Stimulated activated naive CD8-positive, alpha-beta T cell treated with anti-CD3 and anti-CD28 coated beads, Interleukin-15, Interleukin-2, amounts not matched to agents 100 U/mL and 50 U/mL, for 24 hours (primary cell): ENCODE results near the gene NANOS2.

Experiments
- ATAC-seq: fragments of 150-1000 bp; cut with Tn5 transposase; one replicate; pipeline ENCODE4 v1.10.0; 2021
- DNase-seq: peaks from one replicate; pipeline ENCODE4 v3.0.0; 2021

The NANOS2 gene

DNA sequence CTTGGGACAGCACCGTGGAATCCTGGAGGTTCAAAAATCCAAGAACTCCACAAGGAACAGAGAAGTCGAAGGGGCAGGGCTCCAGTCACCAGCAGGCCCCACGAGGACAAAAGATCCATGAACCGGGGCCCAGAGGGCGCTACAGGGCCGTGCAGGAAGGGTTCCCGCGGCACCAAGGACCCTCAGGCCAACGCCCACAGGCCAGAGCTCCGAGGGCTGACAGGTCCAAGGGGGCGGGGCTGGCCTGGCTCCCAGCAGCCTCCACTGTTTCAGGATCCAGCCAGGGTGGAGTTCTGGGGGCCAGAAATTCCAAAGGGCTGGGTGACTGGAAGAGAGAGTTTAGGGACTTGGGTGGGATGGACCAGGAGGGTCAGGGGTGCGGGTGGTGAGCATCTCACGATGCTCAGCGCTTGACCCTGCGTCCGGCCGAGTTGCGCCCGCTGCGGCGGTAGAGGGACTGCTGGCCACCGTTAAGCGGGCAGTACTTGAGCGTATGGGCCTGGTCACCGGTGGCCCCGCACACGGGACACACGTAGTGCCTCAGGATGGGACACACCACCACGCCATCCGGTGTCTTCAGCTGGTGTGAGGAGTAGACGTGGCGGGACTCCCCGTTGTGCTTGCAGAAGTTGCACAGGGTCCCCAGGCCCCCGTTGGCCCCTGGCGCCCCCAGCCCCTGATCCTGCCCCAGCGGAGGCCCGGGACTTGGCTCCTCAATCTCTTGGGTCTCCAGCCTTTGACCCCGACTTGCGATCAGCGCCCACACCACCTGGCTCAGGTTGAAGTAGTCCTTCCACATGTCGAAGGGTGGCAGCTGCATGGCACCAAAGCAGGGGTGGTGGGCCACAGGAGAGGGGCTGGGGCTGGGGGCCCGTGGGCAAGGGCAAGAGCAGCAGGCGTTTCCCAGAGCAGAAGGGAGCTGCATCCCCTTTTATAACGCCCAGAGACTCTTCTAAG, at the start of gene NANOS2:
NANOS2 (minus strand) TSS at position 905 of the 957 bp plus-strand sequence; CDS start at position 820, 85 bp downstream.
- no peak for ATAC-seq

DNA sequence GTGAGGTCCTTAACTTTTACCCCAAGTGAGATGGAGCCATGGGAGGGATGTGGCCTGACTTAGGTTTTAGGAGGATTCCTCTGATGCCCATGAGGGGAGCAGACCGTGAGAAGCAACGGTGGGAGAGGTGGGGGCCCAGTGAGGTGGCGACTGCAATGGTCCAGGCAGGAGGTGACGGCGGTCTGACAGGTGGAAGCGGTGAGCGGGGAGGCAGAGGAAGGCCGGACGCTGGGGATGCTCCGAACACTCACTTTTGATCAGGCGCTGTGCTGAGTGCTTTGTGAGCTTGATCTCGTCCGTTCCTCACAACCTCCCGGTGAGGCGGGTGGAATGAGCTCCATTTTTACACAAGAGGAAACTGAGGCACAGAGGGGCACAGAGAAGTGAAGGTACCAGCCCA, 47.4 kb upstream of the NANOS2 start:
- DNase-seq, result no peak
- no peak for ATAC-seq

More for the DNA sequence above, at the start of gene NANOS2:
- DNase-seq, result peak; percentile 14

DNA sequence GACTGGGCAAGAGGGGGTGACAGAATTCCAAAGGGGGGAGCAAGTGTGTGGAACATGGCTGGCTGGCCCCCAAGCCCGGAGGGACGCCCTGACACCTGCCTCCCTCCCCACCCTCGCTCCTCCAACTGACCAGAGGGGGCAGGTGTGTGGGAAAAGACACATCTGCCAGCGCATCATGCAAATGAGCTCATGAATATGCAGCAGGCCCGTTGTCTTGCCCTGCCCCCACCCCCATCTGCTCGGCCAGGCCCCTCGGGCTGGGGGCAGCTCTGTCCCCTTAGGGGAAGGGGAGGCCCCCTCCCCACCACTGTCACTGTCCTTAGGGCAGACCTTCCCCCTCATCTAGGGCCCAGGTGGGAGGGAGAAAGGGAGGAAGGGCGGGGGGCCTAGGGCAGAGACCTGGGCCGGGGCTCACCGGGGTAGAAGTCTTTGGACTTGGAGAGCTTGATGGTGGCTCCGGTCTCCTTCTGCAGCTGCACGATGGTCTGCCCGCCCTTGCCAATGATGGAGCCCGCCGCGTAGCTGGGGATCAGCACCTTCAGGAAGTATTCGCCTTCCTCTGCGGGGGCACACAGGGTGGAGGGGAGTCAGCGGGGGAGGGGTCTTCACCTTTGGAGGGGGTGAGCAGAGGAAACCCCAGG, 46.1 kb upstream of the NANOS2 start:
- ATAC-seq, result no peak
- no peak for DNase-seq

DNA sequence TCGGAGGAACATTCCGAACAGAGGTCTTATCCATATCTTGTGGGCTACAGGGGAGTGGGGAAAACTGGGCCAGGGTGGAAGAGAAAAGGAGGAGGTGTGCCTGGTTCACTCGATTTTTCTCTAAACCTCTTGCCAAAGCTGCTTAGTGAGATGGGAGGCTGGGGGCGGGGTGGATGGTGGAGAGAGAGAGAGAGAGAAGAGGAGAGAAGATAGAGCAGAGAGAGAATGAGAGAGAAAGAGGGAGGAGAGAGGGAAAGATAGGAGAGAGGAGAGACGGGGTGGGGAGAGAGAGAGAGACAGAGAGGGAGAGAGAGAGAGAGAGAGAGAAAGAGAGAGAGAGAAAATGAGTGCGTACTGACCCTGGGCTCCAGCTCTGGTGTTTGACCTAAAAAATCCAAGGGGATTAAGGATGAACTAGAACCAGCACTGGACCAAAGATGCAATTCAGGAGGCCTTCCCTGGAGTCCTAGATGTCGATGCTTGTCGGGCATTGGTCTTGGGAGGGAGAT, 45.0 kb upstream of the NANOS2 start:
- ATAC-seq, result no peak
- DNase-seq, result no peak

DNA sequence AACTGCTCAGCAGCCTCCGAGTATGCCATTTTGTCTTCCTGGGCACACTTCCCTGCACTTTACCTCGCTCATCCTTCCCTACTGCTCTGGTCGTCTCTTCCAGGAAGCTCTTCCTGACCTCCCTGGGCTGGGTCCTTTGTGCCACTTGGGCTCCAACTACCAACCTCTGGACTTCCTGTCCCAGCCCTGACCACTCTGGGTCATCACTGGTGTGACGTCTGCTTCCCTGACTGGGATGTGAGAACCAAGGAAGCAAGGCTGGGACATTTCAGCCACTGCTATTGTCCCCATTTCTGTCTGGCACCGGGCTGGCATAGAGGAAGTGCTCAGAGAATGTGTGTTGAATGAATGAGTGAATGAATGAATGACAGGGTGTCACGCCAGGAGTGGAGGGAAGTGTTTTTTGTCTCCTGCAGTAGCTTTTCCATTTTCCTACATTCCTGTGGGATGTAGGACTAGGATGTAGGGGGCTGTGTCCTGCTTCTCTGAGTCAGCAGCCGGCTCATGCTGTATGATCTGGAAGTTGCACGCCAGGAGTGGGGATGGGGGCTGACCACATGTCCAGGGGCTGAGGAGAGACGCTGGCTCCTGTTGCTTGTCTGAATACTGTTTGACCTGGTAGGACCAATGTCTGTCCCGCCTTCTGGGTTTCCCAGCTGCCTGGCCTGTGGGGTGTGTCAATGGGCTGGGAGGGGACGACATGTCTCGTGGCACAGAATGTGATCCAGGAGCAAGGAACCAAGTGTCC, 44.4 kb upstream of the NANOS2 start:
- DNase-seq (no peak), ATAC-seq (no peak)

DNA sequence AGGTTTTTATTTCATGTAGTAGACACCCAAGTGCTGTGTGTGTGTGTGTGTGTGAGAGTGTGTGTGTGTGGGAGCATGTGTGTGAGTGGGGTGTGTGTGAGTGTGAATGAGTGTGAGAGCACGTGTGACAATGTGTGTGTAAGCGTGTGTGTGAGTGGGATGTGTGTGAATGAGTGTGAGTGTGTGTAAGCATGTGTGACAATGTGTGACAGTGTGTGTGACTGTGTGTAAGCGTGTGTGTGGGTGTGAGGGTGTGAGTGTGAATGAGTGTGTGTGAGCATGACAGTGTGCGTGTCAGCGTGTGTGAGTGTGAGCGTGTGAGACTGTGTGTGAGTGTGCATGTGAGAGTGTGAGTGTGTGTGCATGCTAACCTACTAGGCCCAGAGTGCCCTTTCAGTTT, 43.7 kb upstream of the NANOS2 start:
- DNase-seq, result no peak
- no peak for ATAC-seq

DNA sequence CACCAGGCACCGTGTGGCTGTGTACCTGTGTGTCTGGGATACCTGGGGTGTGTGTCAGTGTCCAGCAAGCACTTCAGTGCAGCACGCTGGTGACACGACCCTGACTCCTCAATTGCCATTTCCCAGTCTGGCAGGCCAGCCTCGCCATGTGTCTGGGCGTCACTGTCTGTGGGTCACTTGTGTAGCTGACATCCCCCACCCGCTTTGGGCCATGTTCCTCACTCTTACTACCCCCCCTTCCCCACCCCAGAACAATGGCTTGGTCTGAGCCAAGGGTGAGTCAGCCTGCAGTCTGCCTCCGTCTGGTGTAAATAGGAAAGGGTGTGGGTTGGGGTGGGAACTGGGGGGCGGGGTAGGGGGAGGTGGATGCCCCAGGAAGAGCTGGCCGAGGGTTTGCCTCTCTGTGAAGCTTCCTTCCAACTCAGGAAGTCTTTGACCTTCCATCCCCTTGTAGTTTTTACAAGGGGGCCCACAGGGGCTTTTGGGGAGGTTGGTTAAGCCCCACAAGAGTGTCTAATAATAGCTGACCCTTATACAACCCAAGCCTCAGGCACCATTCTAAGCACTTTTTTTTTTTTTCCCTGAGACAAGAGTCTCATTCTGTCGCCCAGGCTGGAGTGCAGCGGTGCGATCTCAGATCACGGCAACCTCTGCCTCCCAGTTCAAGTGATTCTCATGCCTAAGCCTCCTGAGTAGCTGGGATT, 41.5 kb upstream of the NANOS2 start:
- no peak for ATAC-seq
- no peak for DNase-seq

DNA sequence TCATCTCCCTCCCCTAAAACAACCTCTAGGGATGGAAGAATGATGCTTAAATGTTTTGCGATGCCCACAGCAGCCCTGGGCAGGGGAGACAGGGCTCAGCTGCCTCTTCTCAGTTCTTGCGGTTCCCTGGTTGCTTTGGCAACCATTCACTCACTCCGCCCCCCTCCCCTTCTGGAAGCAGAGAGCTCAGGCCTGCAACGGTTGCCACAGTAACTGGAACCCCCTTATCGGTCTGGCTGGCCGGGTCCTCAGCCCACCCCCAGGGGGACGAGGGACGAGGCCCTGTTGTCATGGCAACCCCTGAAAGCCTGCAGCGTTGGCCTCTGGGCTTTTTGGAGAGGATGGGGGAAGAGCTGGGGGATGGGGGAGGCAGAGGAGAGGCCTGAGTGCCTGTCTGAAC, 39.6 kb upstream of the NANOS2 start:
- ATAC-seq (no peak), DNase-seq (no peak)

DNA sequence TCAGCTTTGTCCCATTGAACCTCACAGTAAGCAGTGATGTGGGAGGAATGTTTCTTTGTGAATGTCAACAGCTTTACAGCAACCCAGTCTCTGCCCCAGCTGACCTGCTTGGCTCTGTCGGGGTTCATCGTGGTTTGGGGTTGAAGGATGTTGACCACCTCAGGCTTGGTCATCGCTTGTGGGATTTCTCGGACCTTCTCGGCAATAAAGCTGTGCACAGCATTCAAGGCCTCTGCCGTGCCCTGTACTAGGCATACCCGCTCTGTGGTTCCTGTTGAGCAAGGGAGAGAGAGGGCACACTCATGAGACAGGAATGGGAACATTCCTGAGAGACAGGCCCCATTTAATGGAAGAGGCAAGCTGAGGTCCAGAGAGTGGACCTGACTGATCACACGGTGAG, 39.1 kb upstream of the NANOS2 start:
- DNase-seq (no peak), ATAC-seq (no peak)

DNA sequence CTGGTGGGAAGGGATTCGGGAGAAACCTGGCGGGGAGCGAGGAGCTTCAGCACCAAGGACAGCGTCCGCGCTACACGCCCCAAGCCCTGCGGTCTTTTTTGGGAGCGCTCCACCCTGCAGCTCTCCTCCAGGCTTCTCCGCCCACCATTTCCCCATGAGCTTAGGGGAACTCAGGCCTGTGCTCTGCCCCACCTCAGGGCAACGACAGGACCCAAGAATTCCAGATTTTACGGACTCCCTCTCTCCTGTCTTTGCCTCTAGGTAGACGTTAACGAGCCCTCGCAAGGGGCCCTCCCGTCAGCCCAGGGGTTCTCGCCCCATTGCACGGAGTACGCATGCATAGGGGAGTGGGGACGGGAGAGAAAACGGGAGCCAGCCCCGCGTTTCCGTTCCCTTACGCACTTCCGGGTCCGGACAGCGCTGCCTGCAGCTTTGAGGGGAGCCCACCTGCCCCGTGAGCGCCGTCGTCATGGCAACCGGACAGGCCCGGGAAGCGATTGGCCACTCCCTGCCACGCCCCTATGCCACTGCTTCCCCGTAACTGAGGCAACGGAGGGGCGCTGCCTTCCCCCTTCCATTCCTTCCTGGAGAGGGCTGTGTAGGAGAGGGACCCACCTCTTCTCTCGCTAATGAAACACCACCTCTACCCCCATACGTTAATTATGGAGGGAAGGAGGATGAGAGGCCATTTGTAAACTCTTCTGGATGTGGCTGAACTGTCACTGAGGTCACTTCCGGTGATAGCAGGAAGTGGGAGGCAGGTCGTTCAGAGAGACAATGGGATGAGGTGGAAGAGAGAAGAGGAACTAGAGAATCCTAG, 38.3 kb upstream of the NANOS2 start:
- ATAC-seq, result peak; percentile 66

DNA sequence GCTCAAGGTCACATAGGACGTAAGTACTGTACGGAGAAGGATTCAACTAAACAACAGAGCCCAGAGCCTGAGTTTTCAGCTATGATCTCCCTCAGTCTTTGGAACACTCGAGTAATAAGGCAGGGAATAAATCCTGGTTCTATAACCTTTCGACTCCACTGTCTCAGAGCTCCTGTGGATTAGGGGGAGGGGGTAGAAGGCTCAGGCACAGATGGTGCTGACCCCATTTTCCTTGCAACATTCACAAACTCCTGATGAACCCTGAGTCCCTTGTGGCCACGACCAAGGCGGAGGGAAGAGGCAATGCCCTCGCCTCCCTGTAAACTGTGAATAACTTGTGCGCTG, 37.7 kb upstream of the NANOS2 start:
- ATAC-seq (no peak), DNase-seq (no peak)

More for the DNA sequence above, 38.3 kb upstream of the NANOS2 start:
- DNase-seq, result peak; percentile 51

DNA sequence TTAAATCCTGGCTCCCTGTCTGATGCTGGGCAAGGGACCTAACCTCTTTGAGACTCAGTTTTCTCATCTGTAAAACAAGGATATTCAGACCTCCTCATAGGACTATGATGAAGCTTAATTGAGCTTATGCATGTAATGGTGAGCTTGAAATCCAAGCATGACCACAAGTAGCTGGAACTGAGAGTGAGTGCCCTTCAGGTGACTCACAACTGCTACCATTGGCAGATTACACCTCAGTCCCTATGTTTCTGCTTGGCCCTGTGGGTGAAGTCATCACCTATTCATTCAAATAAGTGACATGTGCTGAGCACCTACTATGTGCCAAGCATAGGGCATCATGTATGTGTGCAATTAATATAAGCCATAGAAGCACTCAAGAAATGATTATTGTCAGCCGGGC, 33.3 kb upstream of the NANOS2 start:
- DNase-seq (no peak), ATAC-seq (no peak)

DNA sequence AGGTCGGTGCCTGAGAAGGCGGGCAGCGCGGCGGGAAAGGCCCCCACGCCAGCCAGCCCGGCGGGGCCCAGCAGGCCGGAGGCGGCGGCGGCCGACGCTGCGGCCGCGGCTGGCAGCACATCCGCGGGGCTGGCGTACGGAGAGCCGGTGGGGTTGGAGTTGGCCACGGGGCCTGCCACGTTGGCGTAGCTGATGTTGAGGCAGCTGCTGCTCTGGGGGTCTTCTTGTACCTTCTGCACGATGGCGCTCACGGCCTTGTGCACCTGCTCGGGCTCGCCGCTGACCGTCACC, 25.9 kb upstream of the NANOS2 start:
- ATAC-seq (no peak), DNase-seq (no peak)

DNA sequence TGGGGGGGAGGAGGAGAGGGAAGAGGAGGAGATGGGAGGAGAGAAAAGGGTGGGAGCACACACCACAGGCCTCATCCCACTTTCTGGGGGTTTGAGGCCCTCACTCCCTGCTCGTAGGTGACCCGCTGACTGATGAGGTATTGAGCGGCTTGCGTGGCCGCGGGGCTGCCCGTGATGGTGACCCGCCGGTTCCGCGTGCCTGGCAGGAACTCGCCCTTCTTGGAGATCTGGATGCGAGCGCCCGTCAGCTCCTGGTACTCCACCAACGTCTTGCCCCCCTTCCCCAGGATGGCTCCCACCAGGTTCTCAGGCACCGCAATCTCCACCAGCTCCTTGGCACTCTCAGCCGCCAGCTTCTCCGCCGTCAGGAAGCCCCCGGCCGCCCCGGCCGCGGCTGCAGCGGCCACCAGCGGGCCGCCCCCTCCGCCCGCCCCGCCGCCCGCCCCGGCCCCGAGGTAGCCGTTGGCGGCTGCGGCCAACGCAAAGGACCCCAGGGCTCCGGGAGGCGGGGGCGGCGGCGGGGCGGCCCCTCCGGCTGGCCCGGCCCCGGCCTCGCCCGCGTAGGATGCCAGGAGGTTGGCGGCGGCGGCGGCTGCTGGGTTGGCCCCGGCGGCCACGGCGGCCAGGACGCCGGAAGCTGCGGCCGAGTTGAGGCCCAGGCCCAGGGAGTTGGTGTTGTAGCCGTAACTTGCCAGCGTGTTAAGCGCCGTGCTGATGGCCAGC, 25.4 kb upstream of the NANOS2 start:
- ATAC-seq (no peak), DNase-seq (no peak)

DNA sequence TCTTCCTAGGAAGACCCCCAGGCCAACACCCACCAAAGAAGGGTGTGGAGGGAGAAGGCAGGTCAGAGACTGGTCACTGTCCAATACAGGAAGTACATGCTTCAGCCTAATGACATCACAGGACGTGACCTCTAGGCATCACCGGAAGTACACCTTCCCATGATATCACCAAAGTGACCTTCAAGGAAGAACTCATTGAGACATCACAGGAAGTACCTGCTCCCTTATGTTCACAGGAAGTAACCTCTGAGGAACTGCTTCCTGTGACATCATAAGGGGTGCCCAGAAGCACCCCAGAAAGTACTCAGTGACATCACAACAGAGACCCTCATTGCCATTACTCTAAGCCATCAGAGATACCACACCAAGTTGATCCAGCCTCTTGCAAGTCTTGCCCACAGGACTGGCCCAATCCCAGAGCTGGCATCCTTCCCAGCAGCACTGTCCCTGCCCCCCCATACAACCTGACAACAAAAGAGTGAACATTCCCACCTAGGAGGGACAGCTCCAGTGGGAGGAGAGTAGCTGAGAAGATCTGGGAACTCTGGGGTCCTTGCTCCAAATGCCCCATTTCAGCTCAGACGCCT, 24.2 kb upstream of the NANOS2 start:
- ATAC-seq, result no peak
- DNase-seq, result no peak

DNA sequence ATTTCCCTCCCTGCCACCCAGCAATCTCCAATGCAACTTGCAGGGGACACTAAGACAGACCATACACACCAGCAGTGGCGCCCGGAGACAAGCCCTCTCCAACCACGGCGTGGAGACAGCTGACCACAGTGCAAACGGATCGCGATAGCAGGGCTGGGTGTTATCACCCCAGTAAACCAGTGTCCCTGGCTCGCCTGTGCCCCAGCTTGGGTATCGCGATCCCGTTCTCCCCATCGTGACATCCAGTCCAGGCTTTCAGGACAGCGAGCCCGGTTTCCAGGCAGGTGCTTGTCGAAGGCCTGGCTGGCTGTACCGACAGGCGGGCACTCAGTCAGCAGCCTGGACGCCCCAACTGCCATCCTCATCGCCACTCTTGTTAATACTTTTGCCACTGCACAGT, 20.7 kb upstream of the NANOS2 start:
- no peak for ATAC-seq

DNA sequence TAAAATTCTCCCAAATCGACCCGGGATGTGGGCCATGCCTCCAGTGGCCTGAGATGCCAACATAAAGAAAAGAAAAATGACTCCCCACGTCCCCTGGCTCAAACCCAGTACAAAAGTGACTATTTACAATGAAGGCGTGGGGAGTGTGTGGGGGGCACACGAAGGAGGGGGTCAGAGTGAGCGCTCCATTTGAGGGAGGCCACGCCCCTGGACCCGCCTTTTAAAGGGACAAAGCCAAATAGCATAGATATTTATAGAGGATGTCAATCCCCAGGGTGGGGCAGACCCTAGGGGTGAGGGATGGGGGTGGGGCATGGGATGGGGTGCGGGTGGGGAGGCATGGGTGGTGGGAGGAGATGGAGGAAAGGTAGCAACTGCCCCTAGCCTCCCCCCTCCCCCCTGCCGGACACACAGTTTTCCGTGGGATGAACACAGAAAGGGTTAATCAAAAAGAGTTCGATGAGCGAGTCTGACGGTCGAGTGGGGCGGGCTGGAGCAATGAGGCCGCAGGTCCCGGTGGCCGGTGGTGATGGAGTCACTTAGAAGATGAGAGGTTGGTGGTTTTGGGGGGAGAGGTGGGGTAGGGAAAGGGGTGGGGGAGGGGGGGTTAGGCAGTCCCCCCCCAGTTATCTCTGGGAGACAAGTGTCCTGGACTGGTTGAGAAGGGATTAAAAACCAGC, 20.1 kb upstream of the NANOS2 start:
- DNase-seq (no peak), ATAC-seq (no peak)

More for the DNA sequence above, 20.7 kb upstream of the NANOS2 start:
- DNase-seq, result no peak

DNA sequence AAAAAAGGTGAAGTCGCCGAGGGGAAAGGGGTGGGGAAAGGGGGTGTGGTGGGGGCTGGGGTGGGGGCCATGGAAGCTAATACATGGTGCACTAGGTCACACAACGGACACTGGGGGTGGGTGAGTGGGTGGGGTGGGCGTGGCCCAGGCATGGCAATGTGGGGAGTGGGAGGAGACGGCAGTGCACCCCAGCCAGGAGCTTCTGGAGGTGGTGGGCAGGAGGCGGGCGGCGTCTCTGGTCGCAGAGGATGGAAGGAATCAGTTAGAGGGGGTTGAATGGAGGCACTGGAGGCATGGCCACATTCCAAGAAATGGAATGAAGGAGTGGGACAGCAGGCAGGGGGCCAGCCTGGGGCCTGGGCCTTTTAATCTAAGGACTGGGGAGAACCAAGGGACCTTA, 19.2 kb upstream of the NANOS2 start:
- ATAC-seq, result no peak
- no peak for DNase-seq

DNA sequence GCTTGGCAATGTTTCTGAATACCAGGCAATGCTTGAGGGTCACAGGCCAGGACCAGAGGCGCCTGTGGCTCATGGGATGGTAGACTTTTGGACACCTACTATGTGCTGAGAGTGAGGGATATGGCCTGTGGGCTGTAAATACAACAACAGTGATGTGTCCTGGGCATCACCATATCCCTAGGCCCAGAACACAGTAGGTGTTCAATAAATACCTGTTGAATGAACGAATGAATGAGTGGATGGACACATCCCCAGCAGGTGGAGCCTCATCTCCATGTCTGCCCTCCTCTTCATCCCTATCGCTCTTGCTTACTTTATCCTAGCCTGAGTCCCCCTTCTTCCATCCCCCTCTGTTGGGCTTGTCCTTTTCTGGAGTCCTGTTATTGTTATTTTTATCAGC, 16.5 kb upstream of the NANOS2 start:
- no peak for ATAC-seq

DNA sequence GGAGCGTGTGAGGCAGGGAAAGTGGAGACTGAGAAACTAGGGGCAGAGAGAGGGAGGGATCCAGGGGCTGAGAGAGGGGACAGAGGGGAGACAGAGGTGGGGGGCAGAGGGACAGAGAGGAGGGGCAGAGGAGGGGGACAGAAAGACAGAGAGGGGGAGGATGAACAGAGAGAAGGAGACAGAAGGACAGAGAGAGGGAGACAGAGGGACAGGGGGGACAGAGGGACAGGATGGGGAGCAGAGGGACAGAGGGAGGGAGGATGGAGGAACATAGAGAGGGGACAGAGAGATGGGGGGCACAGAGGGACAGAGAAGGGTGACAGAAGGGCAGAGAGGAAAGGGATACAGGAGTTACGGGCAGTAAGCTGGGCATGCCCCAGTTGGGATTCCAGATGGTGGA, 14.7 kb upstream of the NANOS2 start:
- no peak for ATAC-seq
- DNase-seq, result no peak

More for the DNA sequence above, 16.5 kb upstream of the NANOS2 start:
- DNase-seq, result no peak
